Smooth muscle cell of the brain vasculature (primary cell): ENCODE measurements around the gene CASP2.

ENCODE experiments used
- DNase-seq: peaks from one replicate; pipeline ENCODE4 v3.0.0-alpha.2; 2012; ENCODE audit warnings: low read depth, low spot score

Gene CASP2

DNA sequence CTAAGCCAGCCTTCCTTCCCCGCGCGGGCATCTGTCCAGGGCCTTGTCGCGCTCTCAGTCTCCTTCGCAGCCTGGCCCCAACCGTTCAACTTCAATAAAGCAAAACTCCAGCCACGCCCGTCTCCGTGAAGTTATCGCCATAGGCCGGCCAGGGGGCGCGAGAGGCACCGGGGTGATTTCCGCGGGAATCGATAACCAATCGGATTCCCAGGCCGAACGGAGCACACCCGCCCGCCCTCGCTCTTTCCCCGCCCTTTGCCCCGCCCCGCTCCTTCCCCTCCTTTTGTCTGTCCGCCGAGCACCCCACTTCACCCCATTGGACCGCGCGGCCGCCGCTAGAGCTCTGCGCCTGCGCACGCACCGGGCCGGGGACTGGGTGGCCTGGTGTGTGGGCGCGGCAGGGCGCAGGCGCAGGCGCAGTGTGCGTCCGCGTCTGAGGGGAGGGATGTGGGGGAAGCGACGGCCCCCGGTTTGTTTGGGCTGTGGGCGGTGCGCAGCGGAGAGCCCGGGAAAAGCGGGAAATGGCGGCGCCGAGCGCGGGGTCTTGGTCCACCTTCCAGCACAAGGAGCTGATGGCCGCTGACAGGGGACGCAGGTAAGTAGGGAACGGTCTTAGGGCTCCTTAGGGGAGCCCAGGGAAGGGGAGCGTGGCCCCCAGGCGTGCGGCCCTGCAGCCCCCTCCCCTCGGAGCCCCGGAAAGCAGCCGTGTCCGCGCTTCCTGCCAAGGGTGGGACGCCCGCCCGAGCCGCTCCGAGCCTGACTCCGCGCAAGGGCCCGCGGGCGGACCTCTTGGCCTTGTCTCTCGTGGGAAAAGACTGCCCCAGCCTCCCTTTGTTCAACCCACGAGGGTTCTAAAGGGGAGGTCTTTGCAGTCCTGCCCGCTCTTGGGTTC lies at the start of gene CASP2:
TSS of gene CASP2 (plus strand) at position 417 of the 892 bp plus-strand sequence. CDS start at position 522, 105 bp downstream.
- peak; percentile 93 for DNase-seq

DNA sequence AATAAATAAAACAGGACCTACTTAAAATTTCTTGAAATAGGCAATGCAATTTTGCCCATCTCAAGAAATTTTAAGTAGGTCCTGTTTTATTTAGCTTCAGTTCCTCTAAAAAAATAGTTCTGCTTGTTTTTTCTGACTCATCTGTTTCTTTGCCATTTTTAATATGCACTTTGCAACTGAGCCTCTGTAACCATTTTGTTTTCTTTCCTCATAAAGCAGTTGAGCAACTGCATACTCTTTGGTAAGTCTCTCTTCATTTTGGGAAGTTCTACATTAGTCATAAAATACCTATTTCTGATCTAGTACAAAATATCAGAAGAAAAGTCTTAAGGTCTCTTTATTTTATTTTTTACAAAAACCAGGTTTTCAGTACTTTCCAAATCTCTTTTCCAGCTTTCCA lies 48.3 kb upstream of the CASP2 start:
- DNase-seq: no peak

DNA sequence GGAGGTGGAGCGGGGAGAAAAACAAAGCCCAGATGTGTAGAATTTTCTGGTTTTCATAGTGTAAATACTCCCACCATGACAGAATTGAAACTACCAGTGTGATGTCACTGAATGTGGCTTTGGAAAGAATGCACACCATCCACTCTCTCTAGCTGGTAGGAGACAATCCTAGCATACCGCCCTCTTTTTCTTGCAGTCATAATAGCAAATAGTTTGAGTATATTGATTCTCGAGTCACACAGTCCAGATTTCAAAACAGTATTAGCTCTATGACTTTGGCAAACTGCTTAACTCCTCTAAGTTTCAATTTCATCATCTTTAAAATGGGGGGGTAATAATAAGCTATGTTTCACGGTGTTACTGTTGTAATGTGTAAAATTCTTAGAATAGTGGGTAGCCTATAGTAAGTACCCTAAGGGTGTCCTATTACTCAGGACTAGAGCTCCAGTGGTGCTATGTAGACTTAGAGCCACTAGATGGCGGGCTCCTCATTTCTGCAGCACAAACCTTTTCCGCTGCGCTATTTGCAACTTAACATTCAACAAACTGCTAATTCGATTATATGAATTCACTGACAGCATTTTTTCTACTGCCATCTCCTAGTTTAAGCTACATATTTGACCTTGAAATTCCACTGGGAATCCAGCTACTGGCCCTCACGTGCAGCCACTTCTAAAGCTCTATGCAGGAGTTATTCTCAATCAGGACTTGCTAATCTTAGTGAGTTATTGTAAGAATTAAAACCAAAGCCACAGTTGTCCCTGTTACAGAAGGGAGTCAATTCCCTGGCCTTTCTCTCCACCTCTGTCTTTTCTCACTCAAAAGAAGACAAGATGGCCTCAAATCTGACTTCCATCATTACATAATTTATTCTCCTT lies 47.6 kb upstream of the CASP2 start:
- peak; percentile 56 for DNase-seq

DNA sequence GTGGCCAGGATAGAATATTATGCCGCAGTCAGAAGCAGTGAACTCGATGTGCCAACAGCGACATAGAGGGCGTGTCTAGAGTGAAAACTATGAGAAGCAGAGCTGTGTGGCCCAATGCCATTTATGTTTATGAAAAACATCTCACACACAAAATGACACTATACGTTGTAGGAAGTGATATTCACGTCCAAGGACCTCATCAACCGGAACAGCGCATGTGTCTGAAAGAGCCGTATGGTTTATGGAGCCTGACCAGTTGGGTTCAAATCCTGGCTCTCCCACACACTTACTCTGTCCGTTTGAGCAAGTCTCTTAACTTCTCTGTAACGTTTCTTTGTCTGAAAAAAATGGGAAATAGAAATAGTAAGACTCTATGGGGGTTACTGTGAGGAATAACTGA lies 45.8 kb upstream of the CASP2 start:
- no peak for DNase-seq

DNA sequence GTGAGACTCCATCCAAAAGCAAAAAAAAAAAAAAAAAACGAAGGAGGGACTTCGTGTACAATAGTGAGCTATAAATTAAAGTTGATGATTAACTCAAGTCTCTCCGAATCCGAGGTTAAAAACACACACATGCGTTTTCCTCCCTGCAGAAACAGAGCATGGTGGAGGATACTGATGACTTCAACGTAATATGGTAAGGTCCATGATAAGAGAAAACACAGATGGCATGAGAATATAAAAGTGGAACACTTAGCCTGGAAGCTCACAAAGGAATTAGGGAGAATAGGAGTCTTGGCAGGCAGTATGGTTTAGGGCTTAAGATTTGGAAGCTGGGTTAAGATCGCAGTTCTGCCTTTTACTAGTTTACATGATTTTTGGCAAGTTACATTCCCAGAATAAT lies 45.0 kb upstream of the CASP2 start:
- no peak for DNase-seq

DNA sequence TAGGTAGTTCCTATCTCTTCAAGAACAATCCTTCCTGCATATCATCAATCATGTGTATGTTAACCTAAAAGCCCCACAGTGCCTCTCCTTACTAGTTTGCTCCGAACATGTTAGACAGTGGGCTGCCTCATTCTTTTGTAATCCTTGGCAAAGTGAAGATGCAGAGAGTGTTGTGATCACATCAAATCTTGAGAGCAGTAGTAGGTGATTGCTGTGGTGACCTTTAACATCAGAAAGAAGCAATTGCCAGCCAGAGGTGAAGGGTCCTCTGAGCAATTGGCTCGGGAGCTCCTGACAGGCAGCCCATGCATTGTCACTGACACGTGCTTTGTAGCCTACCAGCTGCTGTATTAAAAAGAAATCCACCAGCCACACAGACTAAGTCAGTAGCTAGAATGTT lies 44.5 kb upstream of the CASP2 start:
- no peak for DNase-seq

DNA sequence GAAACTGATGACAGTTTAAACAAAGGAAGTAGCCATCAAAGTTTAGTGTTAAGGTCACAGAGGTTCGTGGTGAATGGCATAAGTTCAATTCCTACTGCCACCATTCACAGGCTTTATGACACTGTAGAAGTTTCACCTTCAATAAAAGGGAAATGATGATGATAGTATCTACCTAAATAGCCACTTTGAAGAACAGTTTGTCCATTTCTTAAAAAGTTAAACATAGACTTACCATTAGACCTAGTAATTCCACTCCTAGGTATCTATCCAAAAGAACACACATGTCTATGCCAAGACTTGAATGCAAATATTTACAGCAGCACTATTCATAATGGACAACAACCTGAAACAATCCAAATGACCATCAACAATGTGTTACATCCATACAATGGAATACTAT lies 43.8 kb upstream of the CASP2 start:
- DNase-seq: no peak

DNA sequence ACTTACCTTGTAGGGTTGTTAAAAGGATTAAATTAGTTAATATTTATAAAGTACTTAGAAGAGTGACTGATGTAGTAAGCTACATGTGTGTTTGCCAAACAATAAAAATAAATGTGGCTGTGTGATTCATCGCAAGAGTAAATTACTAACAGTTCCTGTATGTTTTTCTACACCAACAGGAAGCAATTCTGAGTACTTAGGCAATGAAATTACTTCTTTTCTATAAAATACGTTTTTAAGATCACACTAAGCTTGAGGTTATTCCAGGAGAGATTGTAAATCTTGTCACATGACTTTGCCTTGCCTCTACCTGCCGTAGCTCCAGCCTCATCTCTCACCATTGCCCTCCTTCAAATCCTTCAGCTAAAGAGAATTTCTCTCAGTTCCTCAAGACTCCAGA lies 43.0 kb upstream of the CASP2 start:
- DNase-seq: no peak

DNA sequence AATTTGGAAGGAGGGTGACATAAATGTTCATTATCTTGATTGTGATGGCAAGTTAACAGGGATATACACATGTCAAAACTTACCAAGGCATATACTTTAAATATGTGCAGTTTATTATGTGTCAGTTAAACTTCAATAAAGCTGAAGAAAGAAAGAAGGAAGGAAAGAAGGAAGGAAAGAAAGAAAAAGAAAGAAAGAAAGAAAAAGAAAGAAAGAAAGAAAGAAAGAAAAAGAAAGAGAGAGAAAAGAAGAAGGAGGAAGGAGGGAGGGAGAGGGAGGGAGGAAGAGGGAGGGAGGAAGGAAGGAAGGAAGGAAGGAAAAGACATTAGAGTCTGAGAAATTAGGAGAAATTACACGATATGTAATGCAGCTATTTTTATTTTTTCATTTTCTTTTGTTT lies 40.8 kb upstream of the CASP2 start:
- DNase-seq: no peak

DNA sequence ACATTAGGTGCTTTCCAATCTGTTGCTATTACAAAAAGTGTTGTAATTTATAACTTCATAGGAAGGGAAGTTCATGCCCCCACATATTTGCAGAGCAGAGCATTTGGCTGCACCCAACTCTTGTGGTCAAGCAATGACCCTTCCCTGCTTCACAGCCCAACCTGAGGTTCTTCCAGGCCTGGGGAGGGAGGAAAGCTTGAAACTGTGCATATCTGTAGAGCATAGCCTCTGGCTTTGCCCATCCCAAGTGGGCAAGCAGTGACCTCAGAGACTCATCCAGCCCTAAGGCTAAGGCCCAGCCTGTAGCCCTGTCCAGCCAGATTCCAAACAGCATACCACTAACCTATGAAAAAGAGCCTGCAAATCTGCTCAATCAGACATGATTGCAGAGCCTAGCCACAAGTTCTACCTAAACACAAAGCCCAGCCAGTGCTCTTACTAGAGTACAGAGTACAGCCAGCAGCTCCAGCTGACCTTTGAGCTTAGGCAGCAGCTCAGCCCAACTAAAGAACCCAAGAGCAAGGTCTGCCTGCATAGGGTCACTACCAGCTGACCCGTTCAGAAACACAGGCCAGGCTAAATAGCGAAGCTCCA lies 39.3 kb upstream of the CASP2 start:
- no peak for DNase-seq

DNA sequence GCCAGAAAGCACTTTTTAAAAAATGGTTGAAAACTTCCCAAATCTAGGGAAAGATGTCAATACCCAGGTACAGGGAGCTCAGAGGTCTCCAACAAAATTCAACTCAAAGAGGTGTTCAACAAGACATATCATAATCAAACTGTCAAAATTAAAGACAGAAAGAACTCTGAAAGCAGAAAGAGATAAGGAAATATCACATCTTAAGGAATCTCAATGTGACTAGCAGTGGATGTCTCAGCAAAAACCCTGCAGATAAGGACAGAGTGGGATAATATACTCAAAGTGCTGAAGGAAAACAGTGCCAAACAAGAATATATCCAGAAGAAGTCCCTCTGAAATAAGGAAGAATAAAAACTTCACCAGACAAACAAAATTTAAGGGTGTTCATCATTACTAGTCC lies 38.0 kb upstream of the CASP2 start:
- no peak for DNase-seq

DNA sequence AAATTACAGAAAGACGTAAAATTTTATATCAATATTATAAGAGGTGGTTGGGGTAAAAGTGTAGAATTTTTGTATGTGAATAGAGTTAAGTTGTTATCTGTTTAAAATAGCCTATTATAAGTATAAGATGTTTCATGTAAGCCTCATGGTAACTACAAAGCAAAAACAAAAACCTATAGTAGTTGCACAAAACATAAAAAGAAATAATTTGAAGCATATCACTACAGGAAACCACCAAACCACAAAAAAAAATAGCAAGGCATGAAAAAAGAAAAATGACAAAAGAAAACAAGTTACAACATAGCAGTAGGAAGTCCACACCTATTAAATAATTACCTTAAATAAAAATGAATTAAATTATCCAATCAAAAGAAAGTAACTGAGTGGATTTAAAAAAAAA lies 37.3 kb upstream of the CASP2 start:
- no peak for DNase-seq

DNA sequence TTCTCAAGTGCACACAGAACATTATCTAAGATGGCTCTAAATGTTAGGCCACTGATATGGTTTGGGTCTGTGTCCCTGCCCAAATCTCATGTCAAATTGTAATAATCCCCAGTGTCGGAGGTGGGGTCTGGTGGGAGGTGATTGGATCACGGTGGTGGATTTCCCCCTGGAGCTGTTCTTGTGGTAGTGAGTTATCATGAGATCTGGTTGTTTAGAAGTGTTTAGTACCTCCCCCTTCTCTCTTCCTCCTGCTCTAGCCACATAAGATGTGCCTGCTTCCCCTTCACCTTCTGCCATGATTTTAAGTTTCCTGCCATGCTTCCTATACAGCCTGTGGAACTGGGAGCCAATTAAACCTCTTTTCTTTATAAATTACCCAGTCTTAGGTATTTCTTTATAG lies 36.1 kb upstream of the CASP2 start:
- no peak for DNase-seq

DNA sequence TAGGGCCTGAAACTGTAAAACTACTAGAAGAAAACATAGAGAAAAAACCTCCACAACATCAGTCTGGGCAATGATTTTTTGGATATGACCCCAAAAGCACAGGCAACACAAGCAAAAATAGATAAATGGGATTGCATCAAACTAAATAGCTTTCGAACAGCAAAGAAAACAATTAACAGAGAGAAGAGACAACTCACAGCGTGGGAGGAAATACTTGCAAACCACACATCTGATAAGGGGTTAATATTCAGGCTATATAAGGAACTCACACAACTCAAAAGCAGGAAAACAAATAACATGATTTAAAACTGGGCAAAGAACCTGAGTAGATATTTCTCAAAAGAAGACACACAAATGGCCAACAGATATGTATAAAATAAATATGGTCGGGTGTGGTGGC lies 32.6 kb upstream of the CASP2 start:
- no peak for DNase-seq

DNA sequence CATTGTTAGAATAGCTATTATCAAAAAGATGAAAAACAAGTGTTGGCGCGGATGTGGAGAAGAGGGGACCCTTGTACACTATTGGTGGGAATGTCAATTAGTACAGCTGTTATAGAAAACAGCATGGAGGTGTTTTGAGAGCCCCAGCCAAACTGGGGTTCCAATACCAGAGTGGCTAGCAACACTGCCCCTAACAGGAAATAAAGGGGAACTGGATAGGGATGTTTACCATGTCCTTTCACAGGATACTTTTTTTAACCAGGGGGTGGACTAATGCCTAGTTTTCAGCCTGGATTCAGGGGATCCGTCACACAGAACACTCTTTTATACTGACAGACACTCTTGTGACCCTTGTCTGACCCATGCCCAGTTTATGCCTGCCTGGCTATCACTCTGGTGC lies 31.8 kb upstream of the CASP2 start:
- no peak for DNase-seq

DNA sequence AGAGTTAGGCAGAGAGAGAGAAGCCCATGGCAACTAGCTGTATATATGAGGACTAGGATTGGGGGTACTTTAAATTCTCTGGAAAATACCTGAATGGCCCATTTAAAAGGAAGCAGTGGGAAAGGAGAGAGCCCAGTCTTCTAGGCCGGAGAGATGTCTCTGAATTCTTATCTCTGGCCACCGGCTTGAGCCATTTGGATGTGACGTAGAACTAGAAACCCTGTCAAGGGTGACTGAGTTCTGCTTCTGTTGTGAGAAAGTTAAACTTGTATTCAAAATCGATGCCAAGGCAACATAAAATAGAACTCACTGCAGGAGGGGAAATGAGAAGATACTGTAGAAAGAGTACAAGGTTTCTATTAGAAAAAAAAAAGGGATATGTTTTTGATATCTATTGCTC lies 31.2 kb upstream of the CASP2 start:
- DNase-seq: no peak

DNA sequence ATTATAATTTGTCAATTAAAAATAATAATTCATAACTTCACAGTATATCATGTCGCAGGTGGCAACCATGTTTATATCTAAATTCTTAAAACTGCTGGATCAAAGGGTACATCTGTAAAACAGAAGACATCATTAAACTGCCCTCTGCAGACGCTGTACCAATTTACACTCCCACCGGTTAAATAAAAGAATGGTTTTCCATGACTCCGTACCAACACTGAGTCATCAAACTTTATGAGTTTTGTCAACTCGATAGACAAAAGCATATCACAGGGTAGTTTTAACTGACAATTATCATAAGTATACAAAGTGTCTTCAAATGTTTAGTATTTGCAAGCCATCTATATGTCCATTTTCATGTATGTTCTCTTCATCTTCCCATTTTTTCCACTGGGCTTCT lies 30.6 kb upstream of the CASP2 start:
- DNase-seq: no peak

DNA sequence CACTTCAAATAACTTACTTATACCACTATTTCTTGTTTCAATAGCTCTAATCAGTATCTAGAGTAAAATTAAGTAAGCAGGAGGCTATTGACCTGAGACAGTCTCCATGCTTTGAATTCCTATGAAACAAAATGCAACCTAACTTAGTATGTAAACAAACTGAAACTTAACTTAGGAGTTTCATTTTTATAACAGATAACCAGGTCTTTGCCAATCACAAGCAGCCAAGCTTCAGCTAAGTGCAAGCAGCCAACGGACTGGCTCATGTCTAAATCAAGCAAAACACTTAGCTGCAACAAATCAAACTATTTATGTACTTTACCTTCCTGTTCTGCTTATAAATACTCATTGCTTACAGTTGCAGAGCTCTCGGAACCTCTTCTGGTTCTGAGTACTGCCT lies 29.3 kb upstream of the CASP2 start:
- DNase-seq: no peak

DNA sequence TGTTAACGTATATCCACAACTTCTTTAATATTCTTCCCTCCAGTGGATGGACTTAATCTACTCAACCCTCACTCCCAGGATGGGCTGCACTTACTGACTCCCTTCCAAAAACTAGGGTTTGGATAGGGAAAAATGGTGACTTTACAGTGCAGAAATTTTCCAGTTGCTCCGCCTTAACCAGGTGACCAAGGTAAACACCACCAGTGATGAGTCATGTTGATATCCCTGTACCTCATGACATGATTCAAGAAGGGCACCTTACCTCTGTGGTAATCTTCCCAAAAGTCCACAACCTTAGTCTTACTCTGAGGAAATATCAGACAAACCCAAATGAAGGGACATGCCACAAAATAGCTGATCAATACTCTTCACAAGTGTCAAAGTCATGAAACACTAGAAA lies 28.4 kb upstream of the CASP2 start:
- DNase-seq: no peak

DNA sequence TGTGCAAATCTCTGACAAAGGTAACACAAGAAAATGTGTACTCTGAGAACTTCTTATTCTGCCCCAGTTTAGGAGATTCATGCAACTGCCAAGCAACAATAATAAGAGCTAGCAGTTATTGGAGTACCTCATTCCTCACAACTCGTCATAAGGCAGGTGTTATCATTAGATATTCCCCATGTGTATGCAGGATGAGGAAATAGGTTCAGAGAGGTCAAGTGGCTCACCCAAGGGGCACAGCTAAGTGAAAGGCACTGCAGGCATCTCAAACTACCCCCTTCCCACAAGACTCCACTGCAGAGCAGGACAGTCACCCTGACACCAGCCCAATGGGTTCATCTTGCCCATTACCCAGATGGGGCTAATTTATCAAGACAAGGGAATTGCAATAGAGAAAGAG lies 26.2 kb upstream of the CASP2 start:
- DNase-seq: no peak

DNA sequence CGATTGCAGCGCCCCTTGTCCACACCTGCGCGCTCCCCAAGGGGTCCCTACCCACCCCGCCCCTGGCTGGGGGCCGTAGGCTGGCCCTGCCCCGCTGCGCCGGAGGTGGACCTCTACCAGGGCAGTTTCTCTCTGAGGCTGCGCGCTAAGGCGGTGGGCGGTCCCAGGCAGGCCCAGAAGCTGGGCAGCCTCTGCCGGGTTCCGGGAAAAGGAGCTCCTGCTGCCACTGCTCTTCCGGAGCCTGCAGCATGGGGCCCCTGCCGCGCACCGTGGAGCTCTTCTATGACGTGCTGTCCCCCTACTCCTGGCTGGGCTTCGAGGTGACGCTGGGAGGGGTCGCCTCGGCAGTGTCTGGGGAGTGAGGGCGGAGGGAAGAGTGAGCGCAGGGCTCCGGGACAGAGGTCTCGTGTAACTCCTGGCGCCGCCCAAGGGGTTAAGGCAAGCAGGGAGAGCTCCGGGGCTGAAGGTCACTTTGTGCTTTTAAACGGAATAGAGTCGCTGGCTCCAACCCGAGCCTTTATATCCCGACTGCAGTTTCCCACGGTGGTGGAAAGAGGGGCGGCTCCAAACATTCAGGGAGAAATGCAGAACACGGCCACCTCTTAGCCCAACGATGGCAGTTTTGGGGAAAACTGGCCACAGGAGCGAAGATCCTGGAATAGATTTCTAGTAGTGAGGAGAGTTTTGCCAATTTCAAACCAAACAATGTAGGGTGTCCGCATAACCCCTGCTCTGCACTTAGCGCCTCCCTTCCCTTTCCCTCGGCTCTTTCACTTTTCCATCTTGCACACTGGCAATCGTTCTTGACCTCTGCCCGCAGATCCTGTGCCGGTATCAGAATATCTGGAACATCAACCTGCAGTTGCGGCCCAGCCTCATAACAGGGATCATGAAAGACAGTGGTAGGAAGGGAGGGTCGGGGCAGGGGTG lies 24.6 kb upstream of the CASP2 start, which contains the start of gene GSTK1:
TSS of gene GSTK1 (plus strand) at position 176 of the 930 bp plus-strand sequence. CDS start at position 249, 73 bp downstream.
- no peak for DNase-seq
